Caki2 (cell line): Measurements from ENCODE around the gene BAG3. TPM values are rescaled to one million over a fixed set of nuclear protein-coding genes. Genes with fewer than 3 reads are reported as not detected.
A peak's percentile ranks its signal among the peaks of the same experiment; 100 is the strongest.
"Not testable (repeated sequence)": the region's sequence is repeated elsewhere in the genome, so short reads cannot be mapped to it uniquely, and the experiment has no call there.

Experiments used
- DNase-seq: peaks from one replicate; pipeline ENCODE4 v3.0.0-alpha.2; 2015; ENCODE audit warnings: low read depth
- in situ Hi-C: cut with HindIII; loops from 2 replicates; pipeline ENCODE4 v1.10.0; 2016; ENCODE audit warnings: low sequenced_read_pairs, low pct_unique_long_range_greater_than_20kb, mixed read lengths
- total RNA-seq: library from RNA; depleted of rRNA; stranded (reverse); fragments of >200 nt; shearing (Covaris generic); gene quantifications from 2 replicates; pipeline ENCODE4 v1.2.3, GENCODE V29; 2014; ENCODE audit warnings: low replicate concordance

BAG3 gene
- total RNA-seq, 1 experiment from 2014 or later = 18.5 TPM

DNA sequence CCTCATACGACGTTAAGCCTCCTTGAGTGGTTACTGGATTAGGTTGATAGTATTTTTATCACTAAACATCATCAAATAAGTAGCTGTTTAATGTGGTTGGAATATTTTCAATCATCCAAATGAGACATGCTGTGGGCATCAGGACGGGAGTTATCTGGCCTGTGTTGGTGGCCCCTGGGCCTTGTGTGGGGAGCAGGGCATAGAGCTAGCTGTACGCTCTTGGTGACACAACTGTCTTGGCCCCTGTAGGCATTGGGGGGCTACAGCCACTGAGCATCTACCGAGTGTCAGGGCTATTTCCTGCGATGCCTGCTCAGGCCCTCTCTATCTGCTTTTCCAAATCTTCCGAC is 28.3 kb downstream of the BAG3 start:
- DNase-seq = no peak
- in situ Hi-C loops = no loop called here

DNA sequence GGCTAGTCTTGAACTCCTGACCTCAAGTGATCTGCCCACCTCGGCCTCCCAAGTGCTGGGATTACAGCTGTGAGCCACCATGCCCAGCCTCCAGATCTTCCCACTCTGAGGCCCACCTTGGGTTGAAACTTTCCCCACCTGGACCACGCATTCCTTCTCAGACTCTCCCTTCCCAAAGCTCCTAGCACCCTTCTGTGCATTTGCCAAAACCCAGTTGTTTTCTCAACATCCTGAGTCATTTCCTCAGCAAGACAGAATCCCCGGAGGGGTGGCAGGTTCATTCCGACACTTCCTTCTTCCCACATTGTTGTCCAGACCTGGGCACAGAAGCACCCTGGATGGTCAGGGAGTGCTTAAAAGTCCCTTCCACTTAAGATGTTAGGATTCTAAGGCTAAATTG is 28.9 kb downstream of the BAG3 start:
- in situ Hi-C loops = no loop called here
- no peak for DNase-seq

DNA sequence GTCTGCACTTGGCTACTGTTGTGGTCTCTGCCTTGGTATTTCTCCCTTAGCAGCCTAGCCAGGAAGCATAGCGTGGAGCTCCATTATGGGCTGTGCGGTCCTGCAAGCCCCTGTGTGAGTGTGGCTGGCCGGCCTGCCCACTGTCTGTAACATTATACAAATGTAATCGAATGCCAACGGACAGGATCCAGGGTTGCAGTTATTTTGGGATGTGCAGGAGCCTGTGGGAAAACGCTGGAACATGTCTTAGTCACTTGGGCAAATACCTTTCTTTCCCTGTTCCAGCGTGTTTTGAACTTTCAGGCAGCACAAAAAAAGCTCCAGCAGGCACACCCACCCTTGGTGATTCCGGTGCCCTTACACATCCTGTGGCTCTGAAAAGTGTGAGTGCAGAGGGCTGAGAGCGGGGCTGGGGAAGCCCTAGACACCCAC is 29.5 kb downstream of the BAG3 start:
- DNase-seq = no peak
- in situ Hi-C loops = no loop called here

DNA sequence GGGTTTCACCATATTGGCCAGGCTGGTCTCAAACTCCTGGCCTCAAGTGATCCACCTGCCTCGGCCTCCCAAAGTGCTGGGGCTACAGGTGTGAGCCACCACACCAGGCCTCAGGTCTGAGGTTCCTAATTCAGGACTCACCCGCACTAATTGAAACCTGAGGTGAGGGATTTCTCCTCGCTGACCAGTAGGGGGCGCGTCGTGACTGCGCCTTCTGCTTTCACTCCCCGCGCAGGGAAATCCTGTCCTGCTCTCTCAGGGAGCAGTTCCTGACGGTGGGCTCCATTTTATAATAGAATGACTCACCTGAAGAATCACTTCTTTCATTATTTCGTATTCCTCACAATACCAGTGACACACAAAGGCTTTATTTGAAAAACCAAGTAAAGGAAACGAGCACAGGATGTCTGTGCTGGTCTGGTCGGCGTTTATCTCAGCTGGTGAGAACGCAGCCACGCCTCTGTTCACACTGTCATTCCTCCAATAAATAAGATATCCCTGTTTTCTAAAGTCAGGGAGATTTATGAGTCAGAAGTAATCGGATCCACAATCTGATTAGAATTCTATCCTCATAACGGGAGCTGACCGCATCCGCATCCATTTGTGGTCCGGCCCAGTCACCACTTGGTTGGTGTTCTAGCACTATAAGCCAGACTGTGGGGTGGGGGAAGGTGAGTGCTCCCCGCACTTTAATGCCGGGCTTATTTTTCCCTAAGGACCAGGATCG is 35.4 kb downstream of the BAG3 start:
- in situ Hi-C loops = no loop called here
- DNase-seq = peak; percentile 65

DNA sequence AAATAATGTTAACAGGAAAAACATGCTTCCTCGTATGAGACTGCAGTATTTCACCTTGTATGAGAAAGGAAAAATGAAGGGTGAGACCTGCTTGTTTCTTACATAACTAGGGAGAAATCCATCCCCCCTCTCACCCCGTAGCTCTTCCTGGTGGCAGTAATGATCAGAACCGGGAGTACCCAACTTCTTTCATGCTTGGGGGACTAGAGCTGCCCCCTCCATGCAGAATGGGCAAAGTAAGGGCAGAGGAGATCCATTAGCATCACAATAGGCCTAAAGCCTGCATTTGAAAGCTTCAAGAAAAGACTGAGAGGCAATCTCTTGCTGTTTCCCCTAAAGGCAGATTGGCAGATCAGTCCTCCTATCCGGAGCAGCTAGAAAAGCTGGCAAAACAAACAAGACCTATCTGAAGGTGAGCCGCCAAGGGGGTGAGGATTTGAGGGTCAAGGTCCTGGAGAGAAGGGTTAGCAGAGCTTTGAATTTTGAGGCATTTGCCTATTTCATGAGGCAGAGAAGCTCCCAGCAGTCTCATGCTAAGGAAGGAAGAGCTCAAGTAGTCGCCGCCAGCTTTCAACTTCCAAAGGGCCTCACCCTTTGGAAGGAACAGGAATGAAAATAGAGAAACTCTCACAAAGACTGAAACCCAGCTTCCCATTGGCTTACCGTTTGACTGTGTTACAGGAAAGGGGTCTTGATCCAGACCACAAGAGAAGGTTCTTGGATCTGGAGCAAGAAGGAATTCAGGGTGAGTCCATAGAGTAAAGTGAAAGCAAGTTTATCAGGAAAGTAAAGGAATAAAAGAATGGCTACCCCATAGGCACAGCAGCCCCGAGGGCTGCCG is 36.2 kb downstream of the BAG3 start:
- in situ Hi-C loops = no loop called here
- no peak for DNase-seq

DNA sequence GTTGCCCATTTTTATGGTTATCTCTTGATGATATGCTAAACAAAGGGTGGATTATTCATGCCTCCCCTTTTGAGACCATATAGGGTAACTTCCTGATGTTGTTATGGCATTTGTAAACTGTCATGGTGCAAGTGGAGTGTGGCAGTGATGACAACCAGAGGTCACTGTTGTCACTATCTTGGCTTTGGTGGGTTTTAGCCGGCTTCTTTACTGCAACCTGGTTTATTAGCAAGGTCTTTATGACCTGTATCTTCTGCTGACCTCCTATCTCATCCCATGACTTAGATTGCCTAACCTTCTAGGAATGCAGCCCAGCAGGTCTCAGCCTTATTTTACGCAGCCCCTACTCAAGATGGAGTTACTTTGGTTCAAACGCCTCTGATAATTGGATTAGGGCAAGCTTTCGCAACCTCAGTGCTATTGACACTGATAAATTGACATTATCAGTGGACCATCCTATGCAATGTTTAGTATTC is 36.9 kb downstream of the BAG3 start:
- in situ Hi-C loops = no loop called here
- DNase-seq = no peak

DNA sequence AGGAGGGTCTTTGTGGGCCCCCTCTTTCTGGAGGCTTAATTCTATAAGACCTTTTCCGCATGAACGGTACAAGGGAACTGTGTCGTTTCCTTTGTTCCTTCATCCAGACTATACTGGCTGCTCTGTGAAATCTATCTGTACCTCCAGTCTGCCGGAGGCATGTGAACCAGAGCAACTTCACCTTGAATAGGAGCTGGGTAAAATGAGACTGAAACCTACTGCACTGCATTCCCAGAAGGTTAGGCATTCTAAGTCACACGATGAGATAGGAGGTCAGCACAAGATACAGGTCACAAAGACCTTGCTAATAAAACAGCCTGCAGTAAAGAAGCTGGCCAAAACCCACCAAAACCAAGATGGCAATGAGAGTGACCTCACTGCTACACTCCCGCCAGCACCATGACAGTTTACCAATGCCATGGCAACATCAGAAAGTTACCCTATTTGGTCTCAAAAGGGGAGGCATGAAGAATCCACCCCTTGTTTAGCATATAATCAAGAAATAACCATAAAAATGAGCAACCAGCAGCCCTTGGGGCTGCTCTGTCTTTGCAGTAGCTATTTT is 37.9 kb downstream of the BAG3 start:
- in situ Hi-C loops = no loop called here
- no peak for DNase-seq

DNA sequence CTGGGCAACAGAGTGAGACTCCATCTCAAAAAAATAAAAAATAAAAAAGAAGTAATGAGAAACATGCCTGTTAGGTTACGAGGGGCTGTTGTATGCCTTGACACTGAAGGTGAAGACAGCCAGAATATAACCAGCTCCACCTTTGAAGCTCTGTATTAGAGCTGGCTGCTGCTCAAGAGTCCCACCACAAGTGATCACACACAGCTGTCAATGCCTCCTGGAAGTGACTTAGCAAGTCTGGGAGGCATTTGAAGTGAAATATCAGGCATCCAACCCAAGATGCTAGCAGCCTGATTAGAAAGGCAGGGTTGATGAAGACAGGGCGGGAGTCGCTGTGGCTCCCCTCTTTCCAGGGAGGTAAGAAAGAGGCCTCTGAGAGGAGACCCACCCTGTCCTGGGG is 40.5 kb downstream of the BAG3 start:
- DNase-seq = no peak
- in situ Hi-C loops = no loop called here

DNA sequence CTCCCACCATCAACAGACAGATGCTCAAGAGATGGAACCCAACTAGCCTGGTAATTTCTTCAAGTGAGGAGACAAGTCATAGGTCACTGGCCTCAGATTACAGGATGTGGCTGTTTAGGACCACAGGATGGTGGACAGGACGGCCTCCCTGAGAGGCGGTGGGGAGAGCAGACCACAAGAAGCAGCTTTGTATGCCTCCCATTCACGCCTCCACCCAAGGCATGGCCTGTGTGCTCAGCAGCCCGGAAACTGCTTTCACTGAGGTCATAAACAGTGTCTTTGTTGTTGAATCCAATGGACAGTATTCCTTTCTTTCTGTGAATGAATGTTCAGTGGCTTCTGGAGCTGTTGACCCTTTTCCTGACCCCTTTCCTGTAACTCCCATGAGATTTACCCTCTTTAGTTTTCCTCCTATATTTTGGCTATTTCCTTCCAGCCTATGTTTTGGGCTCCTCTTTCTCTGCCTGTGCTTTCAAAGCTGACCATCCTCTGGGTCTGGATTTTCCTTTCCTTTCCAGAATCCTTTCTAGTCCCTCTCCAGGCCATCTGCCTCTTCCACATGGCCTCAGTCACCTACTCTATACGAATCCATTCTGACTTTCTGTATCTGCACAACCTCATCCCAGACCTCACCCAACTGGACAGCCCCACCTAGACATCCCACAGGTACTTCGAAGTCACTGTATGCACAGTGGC is 42.2 kb downstream of the BAG3 start:
- DNase-seq = peak; percentile 30
- in situ Hi-C loops = no loop called here

DNA sequence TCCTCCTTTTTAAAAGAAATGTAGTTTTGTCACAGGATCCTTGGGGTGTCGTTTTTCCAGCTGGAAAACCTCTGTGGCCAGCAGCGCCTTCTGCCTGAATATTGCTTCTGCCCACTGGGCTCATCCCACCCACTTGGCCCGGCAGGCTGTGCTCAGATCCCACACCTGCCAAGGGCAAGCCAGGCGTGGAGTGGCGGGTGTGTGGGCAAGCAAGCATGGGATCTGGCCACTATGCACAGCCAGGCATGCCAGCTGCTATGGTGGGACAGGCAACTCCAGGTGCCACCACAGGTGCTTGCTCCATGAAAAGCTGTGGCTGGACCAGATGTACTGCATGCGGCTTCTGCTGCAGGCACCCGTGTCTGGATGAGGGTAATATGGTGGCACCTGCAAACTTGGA is 43.4 kb downstream of the BAG3 start:
- DNase-seq = no peak
- in situ Hi-C loops = no loop called here

DNA sequence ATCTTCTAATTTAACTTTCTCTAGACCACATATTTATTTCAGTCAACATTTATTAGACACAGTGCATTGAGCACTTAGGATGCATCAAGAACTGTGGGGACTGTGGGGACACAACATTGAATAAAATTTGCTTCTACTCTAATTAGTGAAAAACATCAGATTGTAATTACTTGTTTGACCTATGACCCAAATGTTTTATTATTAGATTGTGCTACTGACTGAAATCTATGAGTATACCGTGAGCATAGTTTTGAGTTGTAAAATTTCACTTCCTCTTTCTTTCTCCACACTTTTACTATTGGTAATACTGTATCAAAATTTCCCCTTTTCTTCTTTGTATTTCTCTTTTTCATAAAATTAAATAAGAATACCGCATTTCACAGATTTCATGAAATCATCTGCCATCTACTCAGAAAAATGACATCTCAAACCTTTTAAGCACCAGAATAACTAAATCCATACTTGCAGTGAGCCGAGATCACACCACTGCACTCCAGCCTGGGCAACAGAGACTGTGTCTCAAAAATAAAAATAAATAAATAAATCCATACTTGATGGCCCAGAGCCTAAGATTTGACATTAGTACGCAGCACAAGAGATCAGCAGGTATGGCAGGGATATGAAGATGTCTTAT is 49.3 kb downstream of the BAG3 start:
- in situ Hi-C loops = no loop called here
- no peak for DNase-seq

DNA sequence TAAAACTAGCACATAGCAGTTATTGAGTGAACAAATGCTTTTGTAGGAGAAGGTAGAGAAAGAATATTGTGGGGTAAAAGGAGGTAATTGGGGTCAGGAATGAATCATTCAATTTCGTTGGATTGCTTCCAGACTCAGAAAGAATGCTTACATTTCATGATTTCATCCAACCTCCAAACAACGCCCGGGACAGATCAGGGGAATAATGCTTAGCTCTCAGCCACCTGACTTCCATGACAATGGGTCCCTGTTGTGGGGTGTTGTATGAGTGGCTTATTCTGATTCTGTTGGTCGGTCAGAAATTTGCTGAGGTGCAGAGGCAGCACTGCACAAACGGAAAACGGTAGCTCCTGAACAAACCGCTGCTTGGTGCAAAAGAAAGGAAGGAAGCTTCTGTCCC is 50.7 kb downstream of the BAG3 start:
- no peak for DNase-seq
- in situ Hi-C loops = no loop called here

DNA sequence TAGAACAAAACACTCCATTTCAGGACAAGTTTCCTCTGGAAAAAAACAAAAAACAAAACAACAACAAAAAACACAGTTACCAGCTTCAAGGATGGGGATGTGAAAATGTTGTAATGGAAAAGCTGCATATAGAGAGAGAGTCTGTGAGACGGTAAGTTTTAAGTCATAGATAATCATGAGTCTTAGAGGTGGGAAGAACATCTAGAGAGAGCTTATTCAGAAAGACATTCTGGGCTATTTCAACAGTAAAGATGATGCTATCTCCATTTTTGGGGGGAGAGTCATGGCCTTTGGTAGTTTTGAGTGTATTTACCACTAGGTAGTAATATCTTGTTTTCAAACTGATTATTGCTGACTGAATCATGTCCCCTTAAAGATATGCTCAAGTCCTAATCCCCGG is 51.4 kb downstream of the BAG3 start:
- in situ Hi-C loops = no loop called here
- no peak for DNase-seq

DNA sequence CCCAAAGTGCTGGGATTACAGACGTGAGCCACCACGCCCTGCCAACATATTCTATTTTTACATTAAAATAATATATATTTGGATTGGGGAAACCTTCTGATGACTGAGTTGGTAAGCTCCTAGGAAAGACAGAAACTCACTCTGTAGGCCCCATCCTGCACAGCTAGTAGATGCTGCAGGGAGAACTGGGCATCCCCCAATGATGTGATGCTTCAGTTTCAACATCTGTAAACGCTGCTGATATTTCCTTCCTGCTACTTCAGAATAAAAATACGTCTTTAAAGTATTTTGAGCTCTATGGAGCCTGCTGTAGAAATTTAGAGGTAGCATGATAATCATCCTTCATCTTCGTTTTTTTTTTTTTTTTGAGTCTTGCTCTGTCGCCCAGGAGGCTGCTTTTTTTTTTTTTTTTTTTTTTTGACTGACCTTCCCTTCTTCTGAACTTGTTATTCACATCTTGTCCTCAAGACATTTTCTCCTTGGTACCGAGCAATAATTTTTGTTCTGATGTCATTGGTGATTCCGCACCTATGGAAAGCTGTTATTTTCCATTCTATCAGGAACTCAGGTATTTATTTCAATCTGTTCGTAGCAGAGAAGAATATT is 52.8 kb downstream of the BAG3 start:
- in situ Hi-C loops = no loop called here
- no peak for DNase-seq

DNA sequence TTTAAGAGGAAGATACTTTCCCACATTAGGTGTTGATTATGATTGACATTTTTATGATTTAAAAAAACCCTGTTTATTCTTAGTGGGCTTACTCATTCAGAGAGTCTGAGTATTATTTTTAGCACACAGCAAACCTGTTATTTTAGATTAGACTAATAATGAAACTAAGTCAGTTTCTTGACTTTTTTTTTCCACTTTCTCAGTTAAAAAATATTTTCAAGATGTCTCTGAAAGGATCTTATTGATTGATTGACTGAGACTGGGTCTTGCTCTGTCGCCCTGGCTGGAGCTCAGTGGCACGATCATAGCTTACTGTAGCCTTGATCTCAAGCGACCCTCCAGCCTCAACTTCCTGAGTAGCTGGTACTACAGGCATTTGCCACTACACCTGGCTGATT is 54.3 kb downstream of the BAG3 start:
- in situ Hi-C loops = no loop called here
- DNase-seq = no peak

DNA sequence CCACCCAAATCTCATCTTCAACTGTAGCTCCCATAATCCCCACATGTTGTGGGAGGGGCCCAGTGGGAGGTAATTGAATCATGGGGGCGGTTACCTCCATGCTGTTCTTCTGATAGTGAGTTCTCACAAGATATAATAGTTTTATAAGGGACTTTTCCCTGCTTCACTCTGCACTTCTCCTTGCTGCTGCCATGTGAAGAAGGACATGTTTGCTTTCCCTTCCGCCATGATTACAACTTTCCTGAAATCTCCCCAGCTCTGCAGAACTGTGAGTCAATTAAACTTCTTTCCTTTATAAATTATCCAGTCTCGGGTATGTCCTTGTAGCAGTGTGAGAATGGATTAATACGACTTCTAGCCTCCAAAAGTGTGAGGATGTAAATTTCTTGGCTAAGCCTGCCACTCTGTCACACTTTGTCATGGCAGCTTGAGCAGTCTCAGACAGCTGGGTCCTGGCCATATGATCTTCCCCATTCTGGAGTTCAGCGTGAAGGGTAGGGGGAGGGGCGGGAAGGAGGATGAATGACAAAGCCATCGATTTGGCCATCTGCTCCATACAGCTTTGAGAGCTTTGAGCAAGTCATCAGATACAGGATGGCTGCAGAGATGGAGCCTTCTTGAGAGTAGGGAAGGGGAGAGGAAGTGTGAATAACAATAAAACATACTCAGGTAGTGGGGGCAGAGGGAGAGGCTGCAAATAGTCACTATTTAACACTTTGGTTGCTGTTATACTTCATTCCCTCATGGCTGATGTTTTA is 55.5 kb downstream of the BAG3 start:
- DNase-seq = no peak
- in situ Hi-C loops = no loop called here

DNA sequence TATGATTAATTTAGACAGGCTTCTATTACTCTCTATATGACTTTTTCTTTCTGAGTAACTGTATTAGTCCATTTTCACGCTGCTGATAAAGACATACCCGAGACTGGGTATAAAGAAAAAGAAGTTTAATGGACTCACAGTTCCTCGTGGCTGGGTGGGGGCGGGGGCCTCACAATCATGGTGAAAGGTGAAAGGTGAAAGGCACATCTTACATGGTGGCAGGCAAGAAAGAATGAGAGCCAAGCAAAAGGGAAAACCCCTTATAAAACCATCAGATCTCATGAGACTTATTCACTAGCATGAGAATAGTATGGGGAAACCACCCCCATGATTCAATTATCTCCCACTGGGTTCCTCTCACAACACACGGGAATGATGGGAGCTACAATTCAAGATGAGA is 56.2 kb downstream of the BAG3 start:
- DNase-seq, in situ Hi-C loops: not testable (repeated sequence)
